Fibroblast of lung (primary cell): ENCODE measurements around the gene TYW3. TPM values are rescaled to one million over a fixed set of nuclear protein-coding genes. Genes with fewer than 3 reads are reported as not detected.

Source experiments
- DNase-seq, 2 donors: peaks; one replicate each; pipeline versions ENCODE4 v3.0.0 to v3.0.0-alpha.2; 2010; ENCODE audit warnings: low read depth in 2 of 2
- H2AFZ ChIP-seq: 2 replicates; pipeline ENCODE4 v1.5.1; 2012; ENCODE audit warnings: low read length, control low read depth, inconsistent platforms
- H3K27ac ChIP-seq: 2 replicates; pipeline ENCODE4 v1.5.1; 2011; ENCODE audit warnings: low read length, control low read depth; ENCODE audit not compliant: insufficient read depth
- H3K27me3 ChIP-seq: 2 replicates; pipeline ENCODE4 v1.5.1; 2011; ENCODE audit warnings: mild to moderate bottlenecking, low read length; ENCODE audit not compliant: control insufficient read depth, insufficient read depth
- H3K36me3 ChIP-seq: 2 replicates; pipeline ENCODE4 v1.5.1; 2011; ENCODE audit warnings: low read length; ENCODE audit not compliant: control insufficient read depth, insufficient read depth
- H3K4me1 ChIP-seq: 2 replicates; pipeline ENCODE4 v1.5.1; 2011; ENCODE audit warnings: low read length; ENCODE audit not compliant: control insufficient read depth, insufficient read depth; ENCODE audit errors: extremely low read depth
- H3K4me2 ChIP-seq: 2 replicates; pipeline ENCODE4 v1.5.1; 2011; ENCODE audit warnings: low read length, control low read depth; ENCODE audit not compliant: insufficient read depth; ENCODE audit errors: extremely low read depth
- H3K4me3 ChIP-seq, 4 experiments: fragments of 200-600 bp in 1 of 4; sonication (generic) in 1 of 4; replicated peaks in 1 of 4; 2 replicates each; pipeline ENCODE4 v1.5.1; 2011 to 2016; ENCODE audit warnings: low read length in 4 of 4, low read depth in 3 of 4, mild to moderate bottlenecking in 3 of 4, control low read depth in 2 of 4, inconsistent platforms in 1 of 4, mixed read lengths in 1 of 4; ENCODE audit not compliant: insufficient read depth in 1 of 4; ENCODE audit errors: control extremely low read depth in 1 of 4
- H3K79me2 ChIP-seq: 2 replicates; pipeline ENCODE4 v1.5.1; 2012; ENCODE audit warnings: mild to moderate bottlenecking, low read length, inconsistent platforms; ENCODE audit not compliant: control insufficient read depth, insufficient read depth
- H3K9ac ChIP-seq: 2 replicates; pipeline ENCODE4 v1.5.1; 2011; ENCODE audit warnings: mild to moderate bottlenecking, low read length, control low read depth; ENCODE audit not compliant: insufficient read depth
- H3K9me3 ChIP-seq: 2 replicates; pipeline ENCODE4 v1.5.1; 2012; ENCODE audit warnings: low read depth, low read length; ENCODE audit not compliant: control insufficient read depth, insufficient read depth
- H4K20me1 ChIP-seq: 2 replicates; pipeline ENCODE4 v1.5.1; 2011; ENCODE audit warnings: low read length; ENCODE audit not compliant: control insufficient read depth, insufficient read depth; ENCODE audit errors: extremely low read depth
- EZH2 ChIP-seq: IDR thresholded peaks from 2 replicates; pipeline ENCODE4 v1.5.1; 2012; ENCODE audit warnings: low read length, control low read depth, mild to moderate bottlenecking; ENCODE audit errors: missing control alignments
- polyA plus RNA-seq, 2 donors: library from polyadenylated mRNA; depleted of rRNA in 1 of 2; stranded (reverse) in 1 of 2; unstranded in 1 of 2; fragments of >200 nt; gene quantifications; 2 replicates each; pipeline ENCODE4 v1.2.1, GENCODE V29; 2011 to 2012; ENCODE audit warnings: missing spikeins in 1 of 2
- total RNA-seq: library from RNA; depleted of rRNA; stranded (reverse); fragments of >200 nt; gene quantifications from 2 replicates; pipeline ENCODE4 v1.2.1, GENCODE V29; 2014
- TF ChIP-seq, protein P1 (sequence below), 2 donors: IDR thresholded peaks in 1 of 2; conservative IDR thresholded peaks in 1 of 2; 1 replicate in 1 of 2; 2 replicates in 1 of 2; pipeline ENCODE4 v1.5.1; 2011 to 2012; ENCODE audit warnings: low read length in 2 of 2, control low read depth in 1 of 2, inconsistent platforms in 1 of 2, low read depth in 1 of 2, mild to moderate bottlenecking in 1 of 2

TYW3 gene
- total and polyA plus RNA-seq, 2 donors (not counting 1 experiment from before 2014, with no cell fraction given) = 16.8 to 23.7 TPM

GRCh38 chr1:74791491-74791890 lies 58.5 kb downstream of the TYW3 start:
- H3K4me2 ChIP-seq = no peak overlapping the region
- no peak overlapping the region for H2AFZ ChIP-seq
- H3K27ac ChIP-seq = no peak overlapping the region
- H3K36me3 ChIP-seq = no peaks in the 10 kb centered on the region
- H4K20me1 ChIP-seq = no peaks in the 10 kb centered on the region
- no peak for TF ChIP-seq EZH2
- TF ChIP-seq, protein P1, sequence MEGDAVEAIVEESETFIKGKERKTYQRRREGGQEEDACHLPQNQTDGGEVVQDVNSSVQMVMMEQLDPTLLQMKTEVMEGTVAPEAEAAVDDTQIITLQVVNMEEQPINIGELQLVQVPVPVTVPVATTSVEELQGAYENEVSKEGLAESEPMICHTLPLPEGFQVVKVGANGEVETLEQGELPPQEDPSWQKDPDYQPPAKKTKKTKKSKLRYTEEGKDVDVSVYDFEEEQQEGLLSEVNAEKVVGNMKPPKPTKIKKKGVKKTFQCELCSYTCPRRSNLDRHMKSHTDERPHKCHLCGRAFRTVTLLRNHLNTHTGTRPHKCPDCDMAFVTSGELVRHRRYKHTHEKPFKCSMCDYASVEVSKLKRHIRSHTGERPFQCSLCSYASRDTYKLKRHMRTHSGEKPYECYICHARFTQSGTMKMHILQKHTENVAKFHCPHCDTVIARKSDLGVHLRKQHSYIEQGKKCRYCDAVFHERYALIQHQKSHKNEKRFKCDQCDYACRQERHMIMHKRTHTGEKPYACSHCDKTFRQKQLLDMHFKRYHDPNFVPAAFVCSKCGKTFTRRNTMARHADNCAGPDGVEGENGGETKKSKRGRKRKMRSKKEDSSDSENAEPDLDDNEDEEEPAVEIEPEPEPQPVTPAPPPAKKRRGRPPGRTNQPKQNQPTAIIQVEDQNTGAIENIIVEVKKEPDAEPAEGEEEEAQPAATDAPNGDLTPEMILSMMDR (conservative IDR thresholded peaks at IDR 0.05 in 1 of 2, IDR thresholded peaks at IDR 0.05 in 1 of 2; ENCODE audit: low read depth in 1 of 2, low read length in 2 of 2) = no peak
- H3K79me2 ChIP-seq = no peaks in the 10 kb centered on the region
- no peaks in the 10 kb centered on the region for H3K27me3 ChIP-seq
- no peak for DNase-seq
- H3K9me3 ChIP-seq = no peaks in the 10 kb centered on the region
- H3K4me3 ChIP-seq = no peak overlapping the region
- H3K9ac ChIP-seq = no peak overlapping the region
- H3K4me1 ChIP-seq = no peaks in the 10 kb centered on the region

DNA sequence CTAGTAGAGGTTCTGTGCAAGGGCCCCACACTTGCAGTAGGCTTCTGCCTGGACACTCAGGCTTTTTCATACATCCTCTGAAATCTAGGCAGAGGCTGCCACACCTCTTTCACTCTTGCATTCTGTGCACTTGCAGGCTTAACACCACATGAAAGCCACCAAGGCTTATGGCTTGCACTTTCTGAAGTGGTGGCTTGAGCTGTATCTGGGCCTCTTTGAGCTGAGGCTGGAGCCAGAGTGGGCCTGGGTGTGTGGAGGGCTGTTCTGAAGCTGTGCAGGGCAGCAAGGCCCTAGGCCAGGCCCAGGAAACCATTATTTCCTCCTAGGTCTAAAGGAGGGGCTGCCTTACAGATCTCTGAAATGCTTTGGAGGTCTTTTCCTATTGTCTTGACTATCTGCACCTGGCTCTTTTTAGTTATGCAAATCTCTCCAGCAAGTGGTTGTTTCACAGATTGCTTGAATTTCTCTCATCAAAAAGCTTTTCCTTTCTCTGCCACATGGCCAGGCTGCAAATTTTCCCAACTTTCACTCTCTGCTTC lies 66.2 kb downstream of the TYW3 start:
- Histone ChIP-seq H3K4me3 (no peak overlapping the region), H3K9me3 (no peaks in the 10 kb centered on the region), H3K4me2 (no peak overlapping the region), H3K36me3 (no peaks in the 10 kb centered on the region), H3K27ac (no peak overlapping the region), H4K20me1 (no peaks in the 10 kb centered on the region), H2AFZ (no peak overlapping the region), H3K79me2 (no peaks in the 10 kb centered on the region), H3K9ac (no peak overlapping the region), H3K27me3 (no peaks in the 10 kb centered on the region), H3K4me1 (no peaks in the 10 kb centered on the region)
- DNase-seq = no peak
- TF ChIP-seq, protein P1 (conservative IDR thresholded peaks at IDR 0.05 in 1 of 2, IDR thresholded peaks at IDR 0.05 in 1 of 2; ENCODE audit: low read depth in 1 of 2, low read length in 2 of 2) = no peak

DNA sequence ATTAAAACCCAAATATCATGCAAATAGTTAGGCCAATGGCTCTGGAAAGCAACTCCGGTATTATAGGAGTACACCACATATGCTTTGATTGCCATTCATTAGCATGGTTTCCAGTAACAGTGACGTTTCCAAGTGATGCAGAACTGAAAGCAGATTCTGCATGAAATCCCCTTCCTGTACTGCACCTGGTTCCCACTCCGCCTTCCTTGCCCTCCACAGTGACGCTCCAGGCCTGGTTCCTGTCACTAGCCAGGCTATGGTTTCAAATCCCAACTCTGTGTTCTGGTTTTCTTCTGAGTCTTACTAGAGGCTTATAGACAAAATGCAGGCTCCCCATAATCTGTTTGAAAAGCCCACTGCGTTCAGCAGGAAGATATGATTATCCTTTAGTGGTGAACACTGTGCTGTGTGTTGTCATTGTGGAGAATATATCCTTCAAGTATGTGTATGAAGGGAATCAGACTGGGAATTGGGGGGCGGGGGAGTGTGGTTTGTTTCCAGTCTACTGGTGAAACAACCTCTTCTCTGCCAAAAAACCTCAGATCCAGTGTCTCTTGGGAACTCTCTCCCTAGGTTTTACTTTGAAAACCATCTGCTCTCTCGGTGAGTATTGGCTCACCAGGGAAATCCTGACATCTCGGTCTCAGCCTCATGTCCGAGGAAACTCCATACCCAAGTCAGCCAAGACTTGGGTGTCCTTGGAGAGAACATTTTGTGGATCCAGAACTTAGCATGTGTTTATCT lies 78.7 kb downstream of the TYW3 start:
- no peaks in the 10 kb centered on the region for H3K79me2 ChIP-seq
- H3K9ac ChIP-seq = no peak overlapping the region
- H3K4me1 ChIP-seq = no peaks in the 10 kb centered on the region
- H3K27ac ChIP-seq = no peak overlapping the region
- no peaks in the 10 kb centered on the region for H3K36me3 ChIP-seq
- no peak overlapping the region for H3K4me2 ChIP-seq
- H3K9me3 ChIP-seq = no peaks in the 10 kb centered on the region
- no peak overlapping the region for H2AFZ ChIP-seq
- TF ChIP-seq, protein P1 (conservative IDR thresholded peaks at IDR 0.05 in 1 of 2, IDR thresholded peaks at IDR 0.05 in 1 of 2; ENCODE audit: low read depth in 1 of 2, low read length in 2 of 2) = no peak
- TF ChIP-seq EZH2 = no peak
- no peaks in the 10 kb centered on the region for H4K20me1 ChIP-seq
- DNase-seq = no peak
- no peaks in the 10 kb centered on the region for H3K27me3 ChIP-seq
- H3K4me3 ChIP-seq = no peak overlapping the region
